H1 (cell line): ENCODE measurements around the gene SLC2A2. TPM values are rescaled to one million over a fixed set of nuclear protein-coding genes. Genes with fewer than 3 reads are reported as not detected.

Experiments
- CTCF ChIA-PET: fragments of 300-600 bp; sonication (Branson Sonifier 250); formaldehyde crosslinking; loops from one replicate; lab custom pipeline; 2021; ENCODE audit not compliant: partially characterized antibody; lab: Charles Lee
- POLR2A ChIA-PET: fragments of 300-600 bp; sonication (Branson Sonifier 250); formaldehyde crosslinking; loops from one replicate; lab custom pipeline; 2021; ENCODE audit warnings: inconsistent platforms; ENCODE audit not compliant: partially characterized antibody; lab: Charles Lee
- DNase-seq, 2 experiments: peaks; one replicate each; pipeline versions ENCODE4 v3.0.0 to v3.0.0-alpha.2; 2010 to 2022; ENCODE audit warnings: low spot score in 2 of 2, low read depth in 1 of 2, mixed read lengths in 1 of 2
- FAIRE-seq: peaks from 2 replicates; lab custom pipeline; 2011; peaks lifted over from hg19 to GRCh38; lab: Jason Lieb, UNC
- H2AFZ ChIP-seq: 2 replicates; pipeline ENCODE4 v1.8.1; 2012; ENCODE audit warnings: low read length, inconsistent platforms
- H2AK5ac ChIP-seq: 2 replicates; pipeline ENCODE4 v1.6.1; 2013; ENCODE audit warnings: low read depth, low read length
- H2BK120ac ChIP-seq: replicated peaks from 2 replicates; pipeline ENCODE3; 2013; ENCODE audit warnings: low read depth, low read length, inconsistent platforms
- H2BK12ac ChIP-seq: 2 replicates; pipeline ENCODE4 v1.6.1; 2013; ENCODE audit warnings: low read depth, low read length
- H2BK15ac ChIP-seq: 2 replicates; pipeline ENCODE4 v1.6.1; 2013; ENCODE audit warnings: low read length
- H2BK20ac ChIP-seq: 2 replicates; pipeline ENCODE4 v1.6.1; 2013; ENCODE audit warnings: low read length
- H2BK5ac ChIP-seq: 2 replicates; pipeline ENCODE4 v1.6.1; 2013; ENCODE audit warnings: low read depth, low read length
- H3K14ac ChIP-seq: 2 replicates; pipeline ENCODE4 v1.6.1; 2013; ENCODE audit warnings: inconsistent platforms; ENCODE audit not compliant: insufficient read length
- H3K18ac ChIP-seq: 2 replicates; pipeline ENCODE4 v1.6.1; 2013; ENCODE audit warnings: low read length; ENCODE audit errors: extremely low read depth
- H3K23ac ChIP-seq: 2 replicates; pipeline ENCODE4 v1.6.1; 2013; ENCODE audit warnings: inconsistent platforms; ENCODE audit not compliant: insufficient read length
- H3K23me2 ChIP-seq: 2 replicates; pipeline ENCODE4 v1.6.1; 2013; ENCODE audit warnings: low read depth, low read length
- H3K27ac ChIP-seq: 2 replicates; pipeline ENCODE4 v1.6.1; 2011; ENCODE audit warnings: low read depth, low read length, inconsistent platforms
- H3K27me3 ChIP-seq, 4 experiments: replicated peaks in 1 of 4; 1 replicate in 1 of 4; 2 replicates in 3 of 4; pipeline versions ENCODE4 v1.6.1 to v1.8.1; 2011 to 2013; ENCODE audit warnings: low read length in 3 of 4, mild to moderate bottlenecking in 3 of 4, inconsistent platforms in 2 of 4, mixed read lengths in 2 of 4, moderate library complexity in 1 of 4; ENCODE audit not compliant: control insufficient read depth in 3 of 4, insufficient read depth in 3 of 4; ENCODE audit errors: extremely low read depth in 1 of 4
- H3K36me3 ChIP-seq, 4 experiments: 2 replicates each; pipeline versions ENCODE4 v1.6.1 to v1.8.1; 2011 to 2013; ENCODE audit warnings: mild to moderate bottlenecking in 4 of 4, low read length in 3 of 4, moderate library complexity in 2 of 4, control low read depth in 1 of 4, inconsistent platforms in 1 of 4; ENCODE audit not compliant: insufficient read depth in 4 of 4, control insufficient read depth in 2 of 4
- H3K4ac ChIP-seq: replicated peaks from 2 replicates; pipeline ENCODE3; 2013; ENCODE audit warnings: low read length, low read depth, mixed read lengths, inconsistent platforms; ENCODE audit not compliant: insufficient read length
- H3K4me1 ChIP-seq, 4 experiments: replicated peaks in 1 of 4; 1 replicate in 1 of 4; 2 replicates in 3 of 4; pipeline versions ENCODE4 v1.6.1 to v1.8.1; 2011 to 2013; ENCODE audit warnings: low read length in 3 of 4, inconsistent platforms in 2 of 4, mixed read lengths in 1 of 4; ENCODE audit not compliant: insufficient read depth in 4 of 4, control insufficient read depth in 3 of 4
- H3K4me2 ChIP-seq, 2 experiments: 2 replicates each; pipeline versions ENCODE4 v1.6.1 to v1.8.1; 2011 to 2013; ENCODE audit warnings: low read depth in 2 of 2, low read length in 2 of 2, control low read depth in 1 of 2, inconsistent platforms in 1 of 2, mild to moderate bottlenecking in 1 of 2; ENCODE audit not compliant: insufficient read depth in 1 of 2
- H3K4me3 ChIP-seq, 4 experiments: fragments of 200-600, 300-600 bp in 1 of 4; sonication (generic), shearing (Covaris generic), sonication (Bioruptor Twin) in 1 of 4; 2 replicates each; pipeline versions ENCODE4 v1.5.1 to v1.8.1; 2011 to 2016; ENCODE audit warnings: low read length in 4 of 4, low read depth in 3 of 4, control low read depth in 2 of 4, inconsistent platforms in 2 of 4, mild to moderate bottlenecking in 2 of 4, mixed read lengths in 1 of 4, moderate library complexity in 1 of 4; ENCODE audit not compliant: insufficient read depth in 2 of 4; ENCODE audit errors: extremely low read depth in 1 of 4
- H3K56ac ChIP-seq: replicated peaks from 2 replicates; pipeline ENCODE3; 2013; ENCODE audit warnings: low read depth, mild to moderate bottlenecking, mixed read lengths, low read length, inconsistent platforms; ENCODE audit not compliant: insufficient read length
- H3K79me1 ChIP-seq: 2 replicates; pipeline ENCODE4 v1.6.1; 2013; ENCODE audit warnings: low read depth, low read length, control low read depth
- H3K79me2 ChIP-seq, 2 experiments: 2 replicates each; pipeline versions ENCODE4 v1.6.1 to v1.8.1; 2012 to 2013; ENCODE audit warnings: low read length in 2 of 2, mild to moderate bottlenecking in 2 of 2, inconsistent platforms in 1 of 2; ENCODE audit not compliant: insufficient read depth in 2 of 2, control insufficient read depth in 1 of 2
- H3K9ac ChIP-seq, 4 experiments: replicated peaks in 1 of 4; 1 replicate in 1 of 4; 2 replicates in 3 of 4; pipeline versions ENCODE4 v1.6.1 to v1.8.1; 2011 to 2013; ENCODE audit warnings: low read depth in 3 of 4, low read length in 3 of 4, control low read depth in 2 of 4, mild to moderate bottlenecking in 2 of 4, moderate library complexity in 2 of 4, inconsistent platforms in 1 of 4; ENCODE audit errors: extremely low read depth in 1 of 4
- H3K9me3 ChIP-seq, 2 experiments: 2 replicates each; pipeline versions ENCODE4 v1.6.1 to v1.8.1; 2012 to 2013; ENCODE audit warnings: mild to moderate bottlenecking in 2 of 2, moderate library complexity in 2 of 2, control low read depth in 1 of 2, inconsistent platforms in 1 of 2, low read depth in 1 of 2, low read length in 1 of 2, mixed read lengths in 1 of 2; ENCODE audit not compliant: insufficient read depth in 2 of 2
- H4K20me1 ChIP-seq, 2 experiments: replicated peaks in 1 of 2; 2 replicates each; pipeline versions ENCODE3 to v1.8.1; 2011 to 2013; ENCODE audit warnings: inconsistent platforms in 2 of 2, low read length in 2 of 2, mild to moderate bottlenecking in 1 of 2; ENCODE audit not compliant: insufficient read depth in 2 of 2, control insufficient read depth in 1 of 2
- H4K5ac ChIP-seq: 2 replicates; pipeline ENCODE4 v1.6.1; 2013; ENCODE audit warnings: low read length, low read depth, mixed read lengths, inconsistent platforms; ENCODE audit not compliant: insufficient read length
- H4K8ac ChIP-seq: 2 replicates; pipeline ENCODE4 v1.8.0; 2013; ENCODE audit warnings: mild to moderate bottlenecking, moderate library complexity, low read length, inconsistent platforms; ENCODE audit not compliant: insufficient read depth; ENCODE audit errors: extremely low read depth
- H4K91ac ChIP-seq: replicated peaks from 2 replicates; pipeline ENCODE3; 2013; ENCODE audit warnings: low read length, mixed read lengths, inconsistent platforms; ENCODE audit not compliant: insufficient read length
- WGBS, 2 experiments: shearing (Covaris generic) in 1 of 2; methylation state at CpG; one replicate each; pipeline versions ENCODE4 v1.1.6 to v1.1.7; 2013 to 2015; ENCODE audit warnings: low lambda C conversion rate in 2 of 2, mixed read lengths in 2 of 2, inconsistent platforms in 1 of 2, low coverage in 1 of 2, missing lambda C conversion rate in 1 of 2; ENCODE audit not compliant: insufficient replicate concordance in 2 of 2, insufficient coverage in 1 of 2, insufficient read length in 1 of 2; ENCODE audit errors: extremely low coverage in 1 of 2, missing lambda C conversion rate in 1 of 2; 5-methylcytosine and 5-hydroxymethylcytosine counted together
- polyA plus RNA-seq, 7 experiments: library from polyadenylated mRNA; depleted of rRNA in 3 of 7; stranded (reverse) in 5 of 7; unstranded in 2 of 7; fragments of >200 nt in 5 of 7; fragments of 200-250 nt in 2 of 7; gene quantifications; 1 replicate in 5 of 7; 2 replicates in 1 of 7; 4 replicates in 1 of 7; pipeline versions ENCODE4 v1.2.1 to v1.2.3, GENCODE V29; 2011 to 2013; ENCODE audit warnings: missing spikeins in 2 of 7, mixed read lengths in 2 of 7
- total RNA-seq: library from RNA; stranded (reverse); fragmentation: NEBNext Ultra II Directional; extraction: Animal tissue kit (Norgen Biotek cat#: 25700); gene quantifications from 2 replicates; pipeline ENCODE4 v1.2.1, GENCODE V29; 2021

SLC2A2 gene
- total and polyA plus RNA-seq, 2 of the 8 experiments (the other 6 are each of a cell fraction or from before 2014, with no cell fraction given): not detected

GRCh38 chr3:171061749-171062148 lies 35.2 kb upstream of the SLC2A2 start:
- Histone ChIP-seq H3K27me3 (no peaks in the 10 kb centered on the region), H3K36me3 (peaks cover 0 to 5% (median 0%) of the 10 kb centered on the region in 4 experiments; a peak in 2 of 8 replicates), H2AFZ (no peak overlapping the region), H4K8ac (no peak overlapping the region), H4K5ac (no peak overlapping the region), H3K79me2 (no peaks in the 10 kb centered on the region), H3K56ac (no peak overlapping the region), H2BK12ac (no peak overlapping the region), H3K18ac (no peak overlapping the region), H3K9me3 (no peaks in the 10 kb centered on the region), H4K20me1 (no peaks in the 10 kb centered on the region), H3K23me2 (no peaks in the 10 kb centered on the region), H2BK20ac (no peak overlapping the region), H3K4me1 (peaks cover 0 to 9% (median 5%) of the 10 kb centered on the region in 4 experiments; a peak in 6 of 7 replicates), H2BK120ac (no peak overlapping the region), H2BK15ac (no peak overlapping the region), H3K4me2 (no peak overlapping the region), H3K14ac (no peak overlapping the region), H4K91ac (no peak overlapping the region), H3K4ac (no peak overlapping the region), H3K27ac (no peak overlapping the region), H3K23ac (no peak overlapping the region), H3K79me1 (no peaks in the 10 kb centered on the region), H3K9ac (no peak overlapping the region), H3K4me3 (no peak overlapping the region), H2BK5ac (no peak overlapping the region), H2AK5ac (no peak overlapping the region)
- CTCF ChIA-PET: interaction anchor here (0.6 to 3.6 kb wide), 3 partner anchors 9 to 14 kb away, joined by 3 to 19 read pairs (median 3); no protein-coding TSS in a partner anchor
- POLR2A ChIA-PET: no interaction called here
- WGBS, 2 experiments: 86% methylated on average over 1 of the region's 1 CpG; no CpG with 5 or more reads in 1 of the 2 experiments
- FAIRE-seq: no peak
- no peak for DNase-seq
